Spinal cord (tissue), 10 donors: Measurements from ENCODE around the gene NNAT. TPM values are rescaled to one million over a fixed set of nuclear protein-coding genes. Genes with fewer than 3 reads are reported as not detected.

ENCODE experiments used
- DNase-seq, 6 donors: peaks; one replicate each; pipeline versions ENCODE4 v3.0.0 to v3.0.0-alpha.2; 2013 to 2015; ENCODE audit warnings: low spot score in 6 of 6, low read depth in 4 of 6
- H3K27ac ChIP-seq: one replicate; pipeline ENCODE4 v1.5.1; 2013; ENCODE audit warnings: low read depth, low read length, control low read depth
- H3K27me3 ChIP-seq: one replicate; pipeline ENCODE4 v1.6.1; 2013; ENCODE audit warnings: low read length; ENCODE audit not compliant: control insufficient read depth, insufficient read depth
- H3K36me3 ChIP-seq: one replicate; pipeline ENCODE4 v1.6.1; 2013; ENCODE audit warnings: low read length; ENCODE audit not compliant: control insufficient read depth, insufficient read depth
- H3K4me1 ChIP-seq: one replicate; pipeline ENCODE4 v1.6.1; 2013; ENCODE audit warnings: low read length; ENCODE audit not compliant: control insufficient read depth, insufficient read depth
- H3K4me3 ChIP-seq: one replicate; pipeline ENCODE4 v1.5.1; 2013; ENCODE audit warnings: low read depth, low read length, control low read depth
- H3K9me3 ChIP-seq: one replicate; pipeline ENCODE4 v1.6.1; 2013; ENCODE audit warnings: low read length; ENCODE audit not compliant: control insufficient read depth, insufficient read depth
- WGBS: methylation state at CpG from one replicate; pipeline ENCODE4 v1.1.5; 2013; ENCODE audit warnings: missing lambda C conversion rate; ENCODE audit not compliant: insufficient coverage; 5-methylcytosine and 5-hydroxymethylcytosine counted together
- polyA plus RNA-seq, 2 donors: library from polyadenylated mRNA; unstranded; fragments of 120-200 nt; gene quantifications; one replicate each; pipeline ENCODE4 v1.2.1, GENCODE V29; 2013; ENCODE audit not compliant: insufficient read length in 2 of 2
- total RNA-seq, 2 donors: library from RNA; depleted of rRNA in 1 of 2; stranded (reverse); fragments of 120-200 nt in 1 of 2; fragments of >200 nt in 1 of 2; gene quantifications; one replicate each; pipeline versions ENCODE4 v1.2.3 to v1.2.4, GENCODE V29; 2013 to 2014
- donor health status: healthy.

Gene NNAT
- total and polyA plus RNA-seq, 4 donors: 220 to 1,965 (median 1,370) TPM

DNA sequence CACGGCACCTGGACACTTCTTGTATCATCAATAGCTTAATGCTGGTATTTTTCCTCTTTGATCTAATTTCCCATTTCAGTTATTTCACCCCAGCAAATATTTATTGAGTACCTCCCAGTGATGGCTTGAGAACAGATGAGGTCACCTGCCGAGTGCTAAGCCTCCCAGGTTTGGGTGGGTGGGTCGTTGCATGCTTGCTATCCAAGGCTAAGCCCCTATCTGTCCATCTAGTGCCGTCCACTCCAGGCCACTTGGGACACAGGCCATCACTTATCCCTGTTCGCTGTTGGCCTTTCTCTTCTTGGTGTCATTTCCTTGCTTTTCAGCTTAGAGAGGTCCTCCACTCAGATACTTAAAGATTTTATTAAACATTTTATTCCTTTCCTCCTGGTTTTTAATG lies 10.8 kb upstream of the NNAT start:
- Histone ChIP-seq H3K27ac (no peak overlapping the region), H3K36me3 (peaks cover 28% of the 10 kb centered on the region), H3K9me3 (no peaks in the 10 kb centered on the region), H3K27me3 (no peaks in the 10 kb centered on the region), H3K4me1 (peaks cover 7% of the 10 kb centered on the region), H3K4me3 (no peak overlapping the region)
- 94% methylated on average over 4 of the region's 5 CpGs for WGBS
- no peak for DNase-seq

DNA sequence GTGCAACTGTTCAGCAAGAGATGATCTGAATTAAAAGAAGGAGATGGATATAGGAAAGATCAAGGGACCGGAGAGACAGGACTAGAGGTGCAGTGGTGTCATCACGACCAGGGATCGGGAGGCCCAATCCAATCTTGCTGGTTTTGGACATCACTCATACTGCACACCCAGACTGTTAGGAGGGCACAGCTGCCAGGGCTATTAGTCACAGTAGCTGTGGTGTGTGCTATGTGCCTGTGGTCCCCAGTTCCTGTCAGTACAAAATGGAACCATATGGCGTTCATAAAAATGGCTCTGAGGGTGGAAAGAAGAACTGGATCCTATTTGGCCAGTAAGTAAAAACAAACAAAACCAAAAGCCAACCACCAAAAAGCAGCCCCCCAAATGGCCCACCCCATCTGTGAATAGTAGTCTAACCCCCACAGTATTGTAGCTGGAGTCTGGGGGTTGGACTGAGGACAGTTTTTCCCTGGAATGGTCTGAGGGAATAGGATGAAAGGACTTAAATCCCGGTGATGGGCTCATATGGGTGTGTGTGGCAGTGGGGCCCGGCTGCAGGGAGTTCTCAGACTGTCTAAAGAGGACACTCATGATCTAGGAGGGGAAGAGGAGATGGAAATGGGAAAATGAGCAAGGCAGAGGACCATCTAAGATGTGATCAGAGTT lies 9.3 kb upstream of the NNAT start:
- Histone ChIP-seq H3K4me1 (peaks cover 6% of the 10 kb centered on the region), H3K27ac (no peak overlapping the region), H3K9me3 (no peaks in the 10 kb centered on the region), H3K36me3 (peaks cover 29% of the 10 kb centered on the region), H3K27me3 (no peaks in the 10 kb centered on the region), H3K4me3 (no peak overlapping the region)
- no peak for DNase-seq
- 96% methylated on average over 2 of the region's 6 CpGs for WGBS

DNA sequence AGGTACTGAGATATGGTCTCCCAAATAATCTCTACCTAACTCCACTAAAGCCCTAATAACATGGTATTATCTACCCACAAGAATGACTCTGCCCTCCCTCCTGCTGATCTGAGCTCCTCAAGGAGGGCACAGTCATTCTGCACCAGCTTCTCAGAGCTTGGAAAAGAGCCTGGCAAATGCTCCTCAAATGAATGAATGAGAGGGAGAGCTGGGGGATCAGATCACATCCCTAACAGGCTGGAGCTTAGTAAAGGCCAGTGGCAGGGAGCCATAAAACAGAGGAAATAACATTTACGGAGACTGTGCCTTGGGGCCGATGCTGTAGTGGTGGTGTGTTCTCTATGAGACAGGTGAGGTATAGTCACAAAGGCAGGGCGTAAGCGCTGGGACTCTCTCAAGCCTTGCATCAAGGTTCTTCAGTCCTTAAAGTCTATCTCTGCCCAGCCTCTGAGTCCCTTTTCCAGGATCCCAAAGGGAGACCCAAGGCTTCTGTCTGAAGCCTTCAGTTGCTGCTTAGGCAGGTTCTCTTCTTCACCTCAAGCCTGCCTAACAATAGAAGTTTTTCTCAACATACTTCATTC lies 7.2 kb upstream of the NNAT start:
- WGBS: 80% methylated on average over 4 of the region's 4 CpGs
- Histone ChIP-seq H3K36me3 (peaks cover 31% of the 10 kb centered on the region), H3K27me3 (no peaks in the 10 kb centered on the region), H3K9me3 (no peaks in the 10 kb centered on the region), H3K4me3 (no peak overlapping the region), H3K4me1 (peaks cover 26% of the 10 kb centered on the region), H3K27ac (no peak overlapping the region)
- no peak for DNase-seq

DNA sequence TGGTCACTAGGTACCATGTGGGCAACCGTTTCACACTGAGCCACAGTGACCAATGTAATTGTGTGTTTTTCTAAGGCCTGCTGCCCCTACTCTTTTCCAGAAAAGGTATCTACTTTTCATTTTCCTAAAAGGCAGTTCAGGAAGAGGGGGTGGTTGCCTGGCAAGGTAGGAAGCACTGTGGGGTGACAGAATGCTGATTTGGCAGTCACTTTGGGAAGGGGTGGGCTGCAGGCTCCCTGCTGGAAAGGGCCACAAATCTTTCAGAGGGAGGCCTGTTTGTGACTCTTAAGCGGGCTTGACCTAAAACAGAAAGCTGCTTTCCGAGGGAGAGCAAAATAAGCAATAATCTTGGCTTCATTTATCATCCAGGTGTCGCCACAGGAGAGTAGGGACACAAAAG lies 5.2 kb upstream of the NNAT start:
- H3K4me3 ChIP-seq: no peak overlapping the region
- peaks cover 30% of the 10 kb centered on the region for H3K36me3 ChIP-seq
- no peaks in the 10 kb centered on the region for H3K9me3 ChIP-seq
- H3K27ac ChIP-seq: no peak overlapping the region
- no peaks in the 10 kb centered on the region for H3K27me3 ChIP-seq
- DNase-seq: peak in 1 of 6 donors; percentile 48
- H3K4me1 ChIP-seq: peaks cover 46% of the 10 kb centered on the region
- WGBS: 38% methylated on average over 1 of the region's 4 CpGs

DNA sequence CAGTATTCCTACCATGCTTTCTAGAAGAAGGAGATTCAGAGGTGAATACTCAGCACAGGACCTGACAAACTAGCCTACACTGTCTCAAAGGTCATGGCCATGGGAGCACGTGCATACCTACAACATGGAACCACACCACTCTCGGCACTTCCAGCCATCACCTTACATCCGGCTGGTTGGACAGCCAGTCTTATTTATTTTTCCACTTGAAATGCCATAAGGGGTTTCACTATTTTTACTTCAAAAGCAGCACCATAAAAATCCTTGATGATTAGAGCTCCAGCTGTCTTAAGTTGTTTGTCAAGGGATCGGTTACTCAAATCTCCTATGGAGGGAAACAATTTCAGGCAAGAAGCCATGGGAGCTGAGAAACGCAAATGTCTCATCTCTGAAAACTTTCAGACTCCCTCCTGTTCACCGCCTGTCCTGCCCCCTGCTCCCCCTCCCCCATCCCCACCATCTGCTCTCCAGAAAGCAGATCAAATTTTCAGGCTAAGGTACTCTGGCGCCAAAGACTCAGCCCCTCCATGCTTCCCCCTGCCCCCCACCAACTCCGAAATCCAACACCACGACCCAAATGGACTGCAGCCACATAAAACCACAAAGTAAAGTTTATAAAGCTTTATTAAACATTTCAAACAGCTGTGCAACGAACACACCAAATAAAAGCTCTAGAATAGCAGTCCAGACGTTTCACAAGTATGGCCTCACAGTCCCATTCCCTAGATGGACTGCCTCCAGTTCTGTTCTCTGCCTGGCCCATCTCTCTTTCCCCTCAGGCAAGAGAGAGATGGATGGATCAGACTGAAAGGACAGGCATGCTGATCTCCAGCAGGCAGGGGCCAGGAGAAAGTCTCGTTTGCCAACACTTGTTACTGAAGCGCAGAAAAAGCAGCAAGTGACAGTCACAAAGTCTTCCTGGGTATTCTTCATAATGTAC lies 4.0 kb upstream of the NNAT start:
- H3K36me3 ChIP-seq: peaks cover 30% of the 10 kb centered on the region
- H3K4me1 ChIP-seq: peaks cover 48% of the 10 kb centered on the region
- no peak overlapping the region for H3K4me3 ChIP-seq
- DNase-seq: peak in 2 of 6 donors; percentile 62 to 88
- no peaks in the 10 kb centered on the region for H3K9me3 ChIP-seq
- 32% methylated on average over 10 of the region's 13 CpGs for WGBS
- peak overlapping the region; percentile 33 for H3K27ac ChIP-seq
- no peaks in the 10 kb centered on the region for H3K27me3 ChIP-seq

DNA sequence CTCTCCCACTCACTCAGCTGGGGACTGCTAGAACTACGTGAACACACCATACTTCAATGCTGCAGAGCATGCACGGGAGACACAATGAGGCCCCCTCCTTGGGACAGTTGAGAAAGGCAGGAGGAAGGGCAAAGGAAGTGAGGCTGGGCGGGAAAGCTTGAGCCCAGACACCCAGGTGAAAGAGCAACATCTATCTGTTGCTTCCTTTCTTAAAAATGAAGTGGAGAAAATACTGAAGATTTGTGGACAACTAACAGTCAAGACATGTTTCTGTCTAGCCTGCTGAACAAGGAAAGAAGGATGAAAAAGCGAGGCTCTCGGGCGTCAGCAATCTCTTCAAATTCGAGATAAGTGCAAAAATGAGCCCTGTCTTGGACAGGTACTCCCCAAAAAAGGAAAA lies 3.0 kb upstream of the NNAT start:
- H3K36me3 ChIP-seq: peaks cover 34% of the 10 kb centered on the region
- H3K4me1 ChIP-seq: peaks cover 54% of the 10 kb centered on the region
- peak overlapping the region; percentile 82 for H3K27ac ChIP-seq
- H3K4me3 ChIP-seq: no peak overlapping the region
- no peak for DNase-seq
- no peaks in the 10 kb centered on the region for H3K9me3 ChIP-seq
- 94% methylated on average over 4 of the region's 7 CpGs for WGBS
- H3K27me3 ChIP-seq: no peaks in the 10 kb centered on the region

DNA sequence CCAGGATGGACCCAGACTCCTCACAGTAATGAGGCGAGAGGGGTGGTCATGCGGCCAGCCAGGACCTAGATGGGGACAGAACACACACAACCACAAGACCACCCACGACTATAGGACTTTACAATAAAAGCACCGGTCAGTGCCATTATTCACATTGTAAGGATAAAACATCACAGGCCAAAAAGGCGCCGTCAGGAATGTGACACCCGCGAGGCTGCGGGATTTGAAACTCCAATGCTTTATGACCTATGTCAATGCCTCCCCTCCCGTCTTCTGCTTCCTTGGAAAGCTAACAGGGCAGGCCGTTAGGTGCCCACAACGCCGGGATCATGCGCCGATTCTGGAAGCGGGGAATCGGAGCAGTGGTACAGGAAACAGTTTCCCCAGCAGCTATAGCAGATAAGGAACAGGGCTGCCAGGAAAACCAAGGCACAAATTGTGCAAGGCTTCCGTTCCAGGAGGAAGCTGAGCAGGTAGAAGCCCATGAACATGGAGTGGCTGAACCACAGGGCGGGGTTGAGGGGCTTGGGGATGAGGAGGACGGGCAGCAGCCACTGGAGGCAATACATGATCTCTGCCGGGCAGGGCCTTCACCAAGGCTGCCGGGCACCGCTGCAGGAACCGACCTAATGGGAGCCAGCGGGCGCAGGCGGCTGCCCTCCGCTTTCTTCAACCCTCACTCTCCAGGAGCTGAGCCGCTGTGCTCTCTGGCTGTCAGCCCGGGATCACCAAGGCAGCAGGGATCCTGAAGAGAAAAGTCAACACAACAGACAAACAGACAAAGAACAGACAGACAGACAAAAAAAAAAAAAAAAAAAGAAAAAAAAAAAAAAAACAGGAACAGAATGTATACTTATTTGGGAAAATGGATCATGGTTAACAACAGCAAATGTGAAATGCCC lies 2.2 kb upstream of the NNAT start:
- WGBS: 45% methylated on average over 18 of the region's 30 CpGs
- Histone ChIP-seq H3K4me1 (peaks cover 56% of the 10 kb centered on the region), H3K36me3 (peaks cover 36% of the 10 kb centered on the region), H3K27me3 (no peaks in the 10 kb centered on the region), H3K27ac (peak overlapping the region; percentile 82), H3K9me3 (no peaks in the 10 kb centered on the region), H3K4me3 (no peak overlapping the region)
- DNase-seq: peak in 2 of 6 donors; percentile 81 to 87

DNA sequence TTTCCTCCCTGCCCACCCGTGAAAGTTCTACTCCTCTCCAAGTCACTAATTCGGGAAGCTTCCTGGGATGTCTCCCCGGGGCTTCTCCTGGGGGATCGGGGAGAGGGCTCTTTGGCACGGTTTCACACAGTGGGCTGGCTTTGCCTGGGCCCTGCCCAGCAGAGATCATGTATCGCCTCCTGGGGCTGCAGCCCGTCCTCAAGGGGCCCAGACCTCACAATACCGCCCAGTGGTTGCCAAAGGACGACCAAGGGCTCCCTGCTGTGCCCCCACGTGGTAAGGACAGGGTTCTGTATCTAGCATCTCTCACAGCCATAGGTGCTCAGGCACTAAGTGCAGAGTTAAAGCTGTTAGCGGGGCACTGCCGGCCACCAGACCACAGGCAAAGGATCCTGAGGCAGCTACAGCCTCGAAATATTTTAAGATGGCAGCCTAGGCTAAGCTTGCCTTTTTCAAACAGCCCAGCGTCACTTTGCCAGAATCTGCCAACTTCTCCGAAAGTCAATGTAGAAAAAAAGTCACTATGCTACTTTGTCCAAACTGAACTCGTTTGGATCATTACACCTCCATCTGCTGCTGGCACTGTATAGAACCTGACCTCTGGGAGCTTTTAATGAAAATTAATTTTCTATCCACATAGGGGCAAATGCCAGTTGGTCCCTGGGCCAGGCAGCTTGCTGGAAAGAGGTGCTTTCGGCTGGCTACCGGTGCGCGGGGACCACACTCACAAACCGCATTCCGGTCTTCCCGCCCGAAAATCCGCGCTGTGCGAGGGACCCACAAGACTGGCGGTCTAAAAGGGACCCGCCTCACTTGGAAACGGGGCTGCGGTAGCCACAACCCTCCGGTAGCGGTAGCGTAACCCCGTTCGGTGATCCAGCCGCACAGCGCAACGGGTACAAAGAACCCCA lies 1.3 kb upstream of the NNAT start:
- H3K4me1 ChIP-seq: peaks cover 63% of the 10 kb centered on the region
- 33% methylated on average over 33 of the region's 39 CpGs for whole genome bisulfite sequencing
- H3K36me3 ChIP-seq: peaks cover 32% of the 10 kb centered on the region
- H3K27me3 ChIP-seq: no peaks in the 10 kb centered on the region
- H3K9me3 ChIP-seq: no peaks in the 10 kb centered on the region
- DNase-seq: peak in 2 of 6 donors; percentile 75 to 82
- H3K27ac ChIP-seq: peak overlapping the region; percentile 82
- peak overlapping the region; percentile 58 for H3K4me3 ChIP-seq
